GM21390 (cell line): ENCODE measurements around the gene ACACB.

Source experiments
- ATAC-seq: cut with Tn5 transposase; IDR thresholded peaks from one replicate; pipeline ENCODE4 v1.9.1; 2021; ENCODE audit not compliant: unreplicated experiment

The ACACB gene

DNA sequence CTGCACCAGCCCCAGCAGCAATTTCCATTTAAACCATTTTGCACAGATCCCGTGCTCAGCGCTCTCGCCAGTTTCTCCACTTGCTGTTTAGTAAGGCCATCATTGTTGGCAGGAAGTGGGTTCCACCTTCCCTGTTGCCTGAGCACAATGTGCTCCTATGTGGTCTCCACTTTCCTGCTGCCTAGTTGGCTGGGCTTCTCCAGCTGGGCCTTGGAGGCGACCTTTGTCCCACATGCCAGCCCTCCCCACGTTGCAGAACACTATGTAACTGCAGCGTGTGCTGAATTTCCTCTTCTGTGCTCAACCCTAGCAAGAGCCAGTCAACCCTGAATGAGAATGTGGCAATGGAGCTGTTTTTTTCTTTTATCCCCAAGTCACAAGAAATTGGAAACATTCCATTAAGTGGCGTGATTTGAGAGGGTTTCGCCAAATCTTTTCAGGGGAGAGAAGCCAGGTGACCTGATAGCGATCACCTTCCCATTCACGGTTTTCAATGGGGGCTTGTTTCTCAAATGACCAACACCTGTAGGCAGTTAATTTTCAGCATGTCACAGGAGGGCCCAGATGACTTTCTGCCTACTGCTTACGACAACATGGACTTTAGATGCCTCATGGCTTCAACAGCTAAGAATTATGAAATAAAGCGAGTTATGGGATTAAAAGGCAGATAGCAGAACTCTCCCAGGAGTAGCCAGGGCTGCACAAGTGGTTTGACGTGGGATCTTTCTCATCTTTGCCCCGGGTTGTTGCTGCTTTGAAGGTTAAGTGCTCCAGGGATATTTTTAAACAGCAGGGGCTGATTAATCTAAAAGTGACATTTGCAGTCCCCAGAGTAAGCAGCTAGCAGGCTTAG lies at the start of gene ACACB:
Gene ACACB (plus strand): TSS at position 830 of the 853 bp plus-strand sequence. CDS start 22,819 bp downstream, outside the sequence.
- ATAC-seq = no peak

DNA sequence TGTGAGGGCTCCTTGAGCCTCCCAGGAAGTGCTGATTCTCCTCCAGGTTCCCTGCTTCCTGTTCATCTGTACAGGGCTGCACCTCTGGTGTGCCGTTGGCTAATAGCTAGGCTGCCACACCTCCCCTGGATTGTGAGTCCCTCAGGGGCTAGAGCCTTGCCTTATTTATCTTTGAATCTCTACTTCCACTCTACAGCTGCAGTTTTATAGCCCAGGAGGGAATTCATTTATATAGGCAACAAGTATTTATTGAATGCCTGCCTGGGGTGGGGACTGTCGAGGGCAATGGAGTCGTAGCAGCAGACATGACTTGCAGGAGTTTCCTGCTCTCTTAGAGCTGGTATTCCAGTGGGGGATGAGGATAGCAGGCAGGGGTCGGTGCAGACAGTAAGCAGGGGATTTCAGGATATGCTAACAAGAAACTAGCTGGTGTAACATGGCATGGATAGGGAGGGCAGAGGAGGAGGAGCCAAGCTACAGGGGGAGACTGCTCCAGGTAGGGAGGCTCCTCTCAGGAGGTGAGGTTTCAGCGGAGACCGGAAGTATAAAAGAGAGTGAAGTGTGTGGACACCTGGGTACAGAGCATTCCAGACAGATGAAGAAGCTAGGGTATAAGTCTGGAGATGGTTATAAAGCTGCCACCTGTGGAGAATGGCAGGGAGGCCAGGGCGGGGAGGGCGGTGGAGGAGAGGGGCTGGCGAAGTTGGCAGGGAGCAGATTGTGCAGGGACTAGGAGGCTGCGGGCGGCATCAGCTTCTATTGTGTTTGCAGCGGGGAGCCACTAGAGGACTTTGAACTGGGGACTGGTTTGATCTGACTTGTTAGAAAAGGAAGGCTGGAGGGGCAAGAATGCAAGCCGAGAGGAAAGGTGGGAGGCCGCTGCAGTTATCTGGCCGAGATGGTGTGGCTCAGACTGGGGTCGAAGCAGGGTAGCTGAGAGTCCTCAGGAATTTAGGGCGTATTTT lies 46.8 kb upstream of the ACACB start:
- no peak for ATAC-seq

DNA sequence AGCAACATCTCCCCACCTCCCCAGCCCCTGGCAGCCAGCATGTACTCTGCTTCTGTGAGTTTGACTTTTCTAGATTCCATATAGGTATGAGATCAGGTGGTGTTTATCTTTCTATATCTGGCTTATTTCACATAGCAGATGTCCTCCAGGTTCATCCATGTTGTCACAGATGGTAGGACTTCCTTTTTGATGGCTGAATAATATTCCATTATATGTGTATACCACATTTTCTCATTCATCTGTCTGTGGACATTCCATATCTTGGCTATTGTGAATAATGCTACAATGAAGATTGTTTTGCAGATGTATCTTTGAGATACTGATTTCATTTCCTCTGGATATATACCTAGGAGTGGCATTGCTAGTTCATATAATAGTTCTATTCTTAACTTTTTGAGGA lies 41.5 kb upstream of the ACACB start:
- no peak for ATAC-seq

DNA sequence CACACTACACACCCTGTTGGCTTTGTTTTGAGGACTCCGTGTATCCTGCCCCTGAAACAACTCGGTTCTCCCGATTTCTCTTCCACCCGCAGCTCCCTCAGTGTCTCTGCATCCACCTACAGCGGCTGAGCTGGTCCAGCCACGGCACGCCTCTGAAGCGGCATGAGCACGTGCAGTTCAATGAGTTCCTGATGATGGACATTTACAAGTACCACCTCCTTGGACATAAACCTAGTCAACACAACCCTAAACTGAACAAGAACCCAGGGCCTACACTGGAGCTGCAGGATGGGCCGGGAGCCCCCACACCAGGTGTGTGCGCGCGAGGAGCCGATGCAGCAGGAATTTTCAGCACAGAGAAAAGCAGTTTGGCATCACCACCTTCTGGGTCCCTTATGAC lies 33.6 kb upstream of the ACACB start:
- no peak for ATAC-seq

DNA sequence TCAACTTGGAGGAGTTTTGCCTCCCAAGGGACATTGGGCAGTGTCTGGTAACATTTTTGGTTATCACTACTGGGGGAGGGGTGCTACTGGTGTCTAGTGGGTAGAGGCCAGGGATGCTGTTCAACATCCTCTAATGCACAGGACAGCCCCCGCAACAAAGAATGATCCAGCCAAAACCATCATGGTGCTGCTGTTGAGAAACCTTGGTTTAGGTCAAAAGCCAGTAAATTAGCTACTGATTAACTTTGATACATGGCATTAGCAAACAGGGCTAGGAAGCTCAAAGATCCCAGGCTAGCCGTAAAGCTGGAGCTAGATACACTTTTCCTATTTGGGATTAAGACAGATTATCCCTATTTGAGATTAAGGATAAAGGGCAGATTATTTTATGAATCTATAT lies 32.0 kb upstream of the ACACB start:
- ATAC-seq = no peak

DNA sequence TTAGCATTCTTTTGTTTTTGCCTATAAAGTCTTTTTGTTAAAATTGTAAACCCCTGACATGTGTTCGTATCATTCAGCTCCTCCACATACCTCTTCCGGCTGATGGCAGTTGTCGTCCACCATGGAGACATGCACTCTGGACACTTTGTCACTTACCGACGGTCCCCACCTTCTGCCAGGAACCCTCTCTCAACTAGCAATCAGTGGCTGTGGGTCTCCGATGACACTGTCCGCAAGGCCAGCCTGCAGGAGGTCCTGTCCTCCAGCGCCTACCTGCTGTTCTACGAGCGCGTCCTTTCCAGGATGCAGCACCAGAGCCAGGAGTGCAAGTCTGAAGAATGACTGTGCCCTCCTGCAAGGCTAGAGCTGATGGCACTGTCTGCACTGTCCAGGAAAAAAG lies 30.8 kb upstream of the ACACB start:
- ATAC-seq = no peak

DNA sequence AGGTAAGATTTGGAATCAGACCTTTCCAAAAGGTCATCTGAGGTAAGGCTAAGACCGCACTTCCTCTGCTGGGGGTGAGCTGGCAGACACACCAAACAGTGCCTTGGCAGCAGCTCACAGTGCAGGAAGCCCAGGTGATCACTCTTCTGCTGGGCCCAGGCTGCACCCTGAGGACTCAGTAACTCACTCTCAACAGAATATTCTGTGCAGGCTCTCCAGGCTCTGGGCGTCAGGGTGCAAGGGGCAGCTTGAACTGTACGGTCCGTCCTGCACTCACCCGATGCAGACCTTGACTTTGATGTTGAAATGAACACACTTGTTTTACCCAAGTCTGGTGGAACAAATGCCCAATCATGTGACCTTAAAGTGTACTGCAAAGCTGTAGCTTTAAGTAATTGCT lies 29.1 kb upstream of the ACACB start:
- ATAC-seq = no peak

DNA sequence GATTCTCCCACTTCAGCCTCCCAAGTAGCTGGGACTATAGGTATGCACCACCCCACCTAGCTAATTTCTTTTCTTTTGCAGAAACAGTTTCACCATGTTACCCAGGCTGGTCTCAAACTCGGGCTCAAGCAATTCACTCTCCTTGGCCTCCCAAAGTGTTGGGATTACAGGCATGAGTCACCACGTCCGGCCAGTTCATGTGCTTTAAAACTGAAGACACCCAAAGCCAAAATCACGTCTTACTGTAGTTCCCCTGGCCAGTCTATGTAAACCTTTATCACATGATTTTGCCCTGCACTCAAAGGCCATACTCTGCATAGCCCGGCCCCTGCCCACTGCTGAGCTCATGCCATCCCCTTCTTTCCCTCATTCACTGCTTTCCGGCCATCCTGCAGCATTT lies 27.6 kb upstream of the ACACB start:
- no peak for ATAC-seq

DNA sequence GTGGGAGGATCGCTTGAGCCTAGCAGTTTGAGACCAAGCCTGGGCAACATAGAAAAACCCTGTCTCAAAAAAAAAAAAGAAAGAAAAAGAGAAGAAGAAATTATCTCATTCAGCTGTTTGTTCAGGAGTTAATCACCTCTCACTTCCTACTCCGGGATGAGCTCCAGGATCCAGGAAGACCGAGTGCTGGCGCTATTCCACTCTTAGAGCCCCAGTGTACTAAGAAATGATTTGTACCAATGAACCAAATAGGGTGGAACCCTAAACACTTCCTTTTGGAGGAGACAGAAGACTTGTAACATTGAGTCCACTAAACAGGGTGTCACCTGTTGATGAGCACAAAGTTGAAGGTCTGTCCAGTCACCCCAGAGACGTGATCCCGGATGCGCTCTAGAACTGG lies 26.7 kb upstream of the ACACB start:
- no peak for ATAC-seq

DNA sequence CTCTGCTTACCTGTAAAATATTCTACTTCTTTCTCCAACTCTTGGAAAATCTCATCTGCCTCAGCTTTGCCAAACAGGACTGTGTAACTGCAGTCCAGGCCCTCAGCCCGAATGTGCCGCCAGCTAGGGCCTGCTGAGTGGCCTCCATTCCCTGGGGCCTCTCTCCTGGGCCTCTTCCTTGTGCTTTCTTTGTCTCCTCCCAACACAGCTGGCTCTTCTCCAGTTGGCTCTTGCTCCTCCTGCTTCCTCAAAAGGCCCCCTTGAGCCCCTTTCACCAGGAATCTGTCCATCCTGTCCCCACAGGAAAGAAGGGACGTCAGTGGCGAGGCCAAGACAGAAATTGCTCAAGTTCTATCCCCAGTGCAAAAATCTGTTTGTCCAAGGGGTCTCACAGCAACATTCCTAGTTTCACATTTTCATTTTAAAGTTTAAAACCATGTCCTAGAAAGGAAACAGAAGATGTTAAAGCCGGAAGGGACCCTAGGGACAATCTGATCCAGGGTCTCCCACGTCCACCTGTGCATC lies 23.8 kb upstream of the ACACB start:
- ATAC-seq = no peak

DNA sequence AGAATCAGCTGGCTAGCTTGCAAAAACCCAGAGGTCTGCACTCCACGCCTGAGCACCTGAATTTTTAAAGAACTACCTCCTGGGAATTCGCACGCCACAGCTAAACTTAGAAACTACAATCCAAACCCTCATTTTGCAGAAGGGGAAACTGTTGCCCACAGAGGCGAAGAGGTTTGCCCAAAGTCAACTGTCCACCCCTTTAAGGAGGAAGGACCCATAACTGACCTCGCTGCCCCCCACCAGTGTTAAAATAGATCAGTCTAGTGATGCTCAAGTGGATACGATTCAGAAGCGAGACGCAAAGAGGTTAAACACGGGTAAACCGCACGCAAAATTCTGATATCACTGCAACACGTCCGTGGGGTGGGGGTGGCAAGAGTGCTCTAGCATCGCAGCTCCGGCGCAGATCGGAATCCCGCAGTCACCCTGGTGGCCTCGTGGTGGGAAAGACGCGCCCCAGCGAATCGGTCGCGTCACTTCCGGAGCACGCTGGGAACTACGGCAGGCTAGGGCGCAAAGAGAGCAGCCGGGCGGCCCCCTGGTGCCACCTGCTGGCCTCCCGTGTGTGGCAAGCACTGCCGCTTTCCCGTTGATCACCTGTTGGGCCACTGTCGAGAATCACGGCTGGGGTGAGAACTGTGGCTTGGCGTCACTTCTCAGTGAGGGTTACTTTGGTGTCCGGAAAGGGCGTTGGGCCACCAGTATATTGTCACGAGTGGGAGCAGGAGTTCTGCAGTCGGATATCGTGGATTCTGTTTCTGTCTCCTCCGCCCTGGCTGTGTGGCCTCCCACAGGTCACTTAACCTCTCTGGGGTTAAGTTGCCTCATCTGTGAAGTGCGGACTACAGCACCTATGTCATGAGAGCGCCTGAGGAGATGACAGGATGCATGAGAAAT lies 23.1 kb upstream of the ACACB start, which contains the start of gene ALKBH2:
Gene ALKBH2 (minus strand): TSS at position 451 of the 897 bp plus-strand sequence. CDS start 686 bp downstream, outside the sequence.
- peak; percentile 54 for ATAC-seq

DNA sequence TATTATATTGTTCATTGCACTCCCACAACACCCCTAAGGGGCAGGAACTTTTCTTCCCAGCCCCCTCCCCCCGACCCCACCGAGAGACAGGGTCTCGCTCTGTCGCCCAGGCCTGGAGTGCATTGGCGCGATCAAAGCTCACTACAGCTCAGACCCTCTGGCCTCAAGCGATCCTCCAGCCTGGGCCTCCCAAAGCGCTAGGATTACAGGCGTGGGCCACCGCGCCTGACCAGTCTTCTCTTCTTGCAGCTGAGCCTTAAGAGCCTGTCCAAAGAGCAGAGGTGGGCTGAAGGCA lies 19.3 kb upstream of the ACACB start:
- ATAC-seq = no peak

DNA sequence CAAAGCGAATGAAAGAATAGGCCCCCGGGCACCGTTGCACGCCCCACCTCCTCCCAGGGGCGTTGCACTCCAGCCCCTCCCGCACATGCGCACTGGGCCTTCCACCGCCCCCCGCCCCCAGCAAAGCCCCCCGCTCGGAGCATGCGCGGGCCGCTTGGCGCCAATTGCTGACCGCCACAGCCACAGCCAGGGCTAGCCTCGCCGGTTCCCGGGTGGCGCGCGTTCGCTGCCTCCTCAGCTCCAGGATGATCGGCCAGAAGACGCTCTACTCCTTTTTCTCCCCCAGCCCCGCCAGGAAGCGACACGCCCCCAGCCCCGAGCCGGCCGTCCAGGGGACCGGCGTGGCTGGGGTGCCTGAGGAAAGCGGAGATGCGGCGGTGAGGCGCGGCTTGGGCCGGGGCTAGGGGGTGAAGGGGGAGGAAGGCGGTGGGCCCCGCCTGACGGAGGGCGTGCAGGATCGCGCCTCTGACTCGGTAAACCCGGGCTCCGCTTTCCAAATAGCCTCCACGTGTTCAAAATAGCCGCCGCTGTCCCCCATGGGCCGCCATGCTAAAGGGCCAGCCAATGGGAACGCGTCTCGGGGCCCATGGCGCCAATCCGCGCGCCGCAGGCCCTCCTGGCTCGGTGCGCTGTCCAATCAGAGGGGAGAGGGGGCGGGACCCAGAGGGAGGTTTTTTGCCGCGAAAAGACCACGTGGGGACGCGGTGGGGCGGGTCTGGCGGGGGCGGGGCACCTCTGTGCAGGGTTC lies 18.8 kb upstream of the ACACB start, which contains the start of gene UNG:
Gene UNG (plus strand): TSS at position 163 of the 748 bp plus-strand sequence. CDS start 83 bp downstream, at position 246.
- peak; percentile 90 for ATAC-seq

DNA sequence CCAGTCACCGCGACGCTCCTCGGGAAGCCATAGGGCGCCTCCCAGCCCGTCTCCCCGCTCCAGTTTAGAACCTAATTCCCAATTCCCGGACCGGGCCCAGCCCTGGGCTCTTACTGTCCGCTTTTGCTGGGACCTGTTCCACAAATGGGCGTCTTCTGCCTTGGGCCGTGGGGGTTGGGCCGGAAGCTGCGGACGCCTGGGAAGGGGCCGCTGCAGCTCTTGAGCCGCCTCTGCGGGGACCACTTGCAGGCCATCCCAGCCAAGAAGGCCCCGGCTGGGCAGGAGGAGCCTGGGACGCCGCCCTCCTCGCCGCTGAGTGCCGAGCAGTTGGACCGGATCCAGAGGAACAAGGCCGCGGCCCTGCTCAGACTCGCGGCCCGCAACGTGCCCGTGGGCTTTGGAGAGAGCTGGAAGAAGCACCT lies 18.2 kb upstream of the ACACB start:
- ATAC-seq = peak; percentile 25

DNA sequence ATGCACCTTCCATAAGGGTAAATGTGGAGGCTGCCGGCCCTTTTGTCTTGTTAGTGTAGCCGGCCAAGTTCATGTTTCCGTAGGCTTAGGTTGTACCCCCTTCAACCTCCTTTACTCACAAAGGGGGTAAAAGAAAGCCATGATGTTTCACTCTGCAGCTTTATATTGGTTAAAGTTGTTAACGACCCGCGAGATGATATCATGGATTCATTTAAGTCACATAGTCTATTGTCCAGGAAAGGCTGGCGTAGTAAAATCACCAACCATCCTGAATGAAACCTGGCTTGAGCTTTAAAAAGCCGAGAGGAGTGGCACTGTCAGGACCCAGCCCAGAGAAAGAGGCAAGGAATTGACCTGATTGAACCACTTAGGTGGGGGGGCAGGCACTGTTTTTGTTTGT lies 17.7 kb upstream of the ACACB start:
- no peak for ATAC-seq

DNA sequence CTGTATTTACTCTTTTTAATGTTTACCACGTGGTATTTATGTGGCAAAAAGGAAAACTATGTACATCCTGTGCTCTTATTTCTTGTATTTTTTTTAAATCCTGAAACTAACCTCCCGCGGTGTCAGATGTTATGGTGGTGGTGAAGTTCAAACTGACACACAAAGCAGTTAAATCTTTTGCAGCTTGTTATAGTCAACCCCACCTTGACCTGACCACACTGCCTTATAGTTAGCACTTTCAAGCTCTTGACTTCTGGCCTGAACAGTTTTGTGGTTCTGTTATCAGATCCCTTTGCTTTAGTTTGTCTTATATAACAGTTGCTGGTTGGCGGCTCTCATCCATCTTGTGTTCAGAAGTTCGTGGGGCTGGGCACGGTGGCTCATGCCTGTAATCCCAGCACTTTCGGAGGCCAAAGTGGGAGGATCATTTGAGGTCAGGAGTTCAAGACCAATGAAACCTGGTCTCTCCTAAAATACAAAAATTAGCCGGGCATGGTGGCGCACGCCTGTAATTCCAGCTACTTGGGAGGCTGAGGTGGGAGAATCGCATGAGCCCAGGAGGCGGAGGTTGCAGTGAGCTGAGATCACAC lies 16.9 kb upstream of the ACACB start:
- ATAC-seq = no peak

DNA sequence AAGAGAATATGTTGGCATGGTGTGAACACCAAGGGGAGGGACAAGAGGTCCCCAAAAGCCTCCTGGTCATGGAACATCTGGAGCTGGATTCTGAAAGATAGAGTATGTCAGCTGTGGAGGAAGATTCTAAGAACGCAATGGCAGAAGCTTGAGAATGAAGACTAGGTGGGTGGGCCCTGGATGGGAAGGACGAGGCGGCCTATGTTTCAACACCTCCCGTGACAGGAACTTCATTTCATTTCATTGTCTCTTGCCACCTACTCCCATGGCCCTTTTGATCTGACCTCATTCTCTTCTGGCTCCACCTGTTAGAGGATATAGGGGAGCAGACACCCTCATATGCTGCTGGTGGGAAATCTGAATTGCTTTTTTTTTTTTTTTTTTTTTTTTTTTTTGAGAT lies 15.6 kb upstream of the ACACB start:
- no peak for ATAC-seq

DNA sequence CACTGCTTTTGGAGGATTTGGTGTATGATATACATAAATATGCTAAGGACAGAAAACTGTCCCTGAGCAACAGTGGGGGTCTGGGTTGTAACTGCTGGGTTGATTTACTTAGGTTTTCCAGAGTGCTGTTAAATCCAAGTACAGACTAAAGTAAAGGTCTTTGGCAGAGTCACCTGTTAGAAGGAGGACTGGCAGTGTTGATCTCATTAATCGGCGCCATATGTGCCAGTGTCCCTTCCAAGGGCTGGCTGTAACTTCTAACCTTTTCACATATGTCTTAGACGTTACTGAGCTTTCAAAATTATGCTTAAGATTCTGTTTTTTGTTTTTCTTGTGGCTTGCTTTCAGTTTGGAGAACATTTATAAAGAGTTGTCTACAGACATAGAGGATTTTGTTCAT lies 13.9 kb upstream of the ACACB start:
- ATAC-seq = no peak

DNA sequence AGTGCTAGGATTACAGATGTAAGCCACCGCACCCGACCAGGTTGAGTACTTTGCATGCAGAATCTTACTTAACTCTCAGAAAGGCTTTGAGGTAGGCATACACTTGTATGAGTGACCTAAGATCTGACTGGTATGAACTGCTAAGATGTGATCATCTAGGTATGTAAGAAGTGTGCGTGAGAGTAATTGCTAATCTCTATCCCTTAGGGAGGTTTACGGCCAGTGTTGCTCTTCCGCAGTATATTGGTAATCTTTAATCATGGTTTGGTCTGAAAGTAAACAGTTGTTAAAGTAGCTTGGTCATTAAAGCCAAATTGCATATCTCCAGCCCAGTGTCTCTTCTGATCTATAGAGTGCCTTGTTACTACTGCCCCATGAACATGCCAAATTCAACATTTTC lies 11.2 kb upstream of the ACACB start:
- ATAC-seq = no peak
